Suprapubic skin (tissue), 4 donors: ENCODE measurements around the gene DDX27.

Experiments
- POLR2A ChIP-seq, 2 donors: fragments of 450-650 bp; IDR thresholded peaks; one replicate each; pipeline ENCODE4 v1.6.1; 2017; ENCODE audit warnings: antibody characterized with exemption in 2 of 2, mild to moderate bottlenecking in 2 of 2, moderate library complexity in 2 of 2
- POLR2AphosphoS5 ChIP-seq, 3 donors: sonication (generic); formaldehyde crosslinking; IDR thresholded peaks; one replicate each; pipeline ENCODE4 v1.6.1; 2017; ENCODE audit warnings: antibody characterized with exemption in 3 of 3
- TF ChIP-seq, protein P1 (sequence below), 2 donors: fragments of 200-600 bp in 1 of 2; fragments of 450-650 bp in 1 of 2; sonication (generic) in 1 of 2; IDR thresholded peaks; one replicate each; pipeline ENCODE4 v1.5.1; 2016 to 2019; ENCODE audit warnings: antibody characterized with exemption in 2 of 2, mild to moderate bottlenecking in 1 of 2, moderate library complexity in 1 of 2

DNA sequence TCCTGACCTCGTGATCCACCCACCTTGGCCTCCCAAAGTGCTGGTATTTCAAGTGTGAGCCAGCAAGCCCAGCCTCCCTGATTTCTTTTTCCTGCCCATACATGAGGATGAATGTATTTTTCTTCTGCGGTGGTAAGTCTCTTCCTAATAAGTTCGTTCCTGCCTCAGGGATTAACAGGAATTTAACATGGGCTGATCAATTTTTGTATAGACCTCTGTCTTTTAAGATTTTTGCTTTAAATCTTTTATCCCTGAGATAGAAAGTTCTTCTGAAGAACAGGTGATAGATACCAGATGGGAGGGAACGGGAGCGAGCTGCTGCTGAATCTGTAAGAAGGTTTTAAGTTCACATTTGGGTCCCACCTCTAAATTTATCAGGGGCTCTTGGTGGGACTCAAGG, 65.6 kb downstream of the DDX27 start:
- TF ChIP-seq POLR2A (IDR thresholded peaks at IDR 0.05): no peak
- TF ChIP-seq, protein P1, sequence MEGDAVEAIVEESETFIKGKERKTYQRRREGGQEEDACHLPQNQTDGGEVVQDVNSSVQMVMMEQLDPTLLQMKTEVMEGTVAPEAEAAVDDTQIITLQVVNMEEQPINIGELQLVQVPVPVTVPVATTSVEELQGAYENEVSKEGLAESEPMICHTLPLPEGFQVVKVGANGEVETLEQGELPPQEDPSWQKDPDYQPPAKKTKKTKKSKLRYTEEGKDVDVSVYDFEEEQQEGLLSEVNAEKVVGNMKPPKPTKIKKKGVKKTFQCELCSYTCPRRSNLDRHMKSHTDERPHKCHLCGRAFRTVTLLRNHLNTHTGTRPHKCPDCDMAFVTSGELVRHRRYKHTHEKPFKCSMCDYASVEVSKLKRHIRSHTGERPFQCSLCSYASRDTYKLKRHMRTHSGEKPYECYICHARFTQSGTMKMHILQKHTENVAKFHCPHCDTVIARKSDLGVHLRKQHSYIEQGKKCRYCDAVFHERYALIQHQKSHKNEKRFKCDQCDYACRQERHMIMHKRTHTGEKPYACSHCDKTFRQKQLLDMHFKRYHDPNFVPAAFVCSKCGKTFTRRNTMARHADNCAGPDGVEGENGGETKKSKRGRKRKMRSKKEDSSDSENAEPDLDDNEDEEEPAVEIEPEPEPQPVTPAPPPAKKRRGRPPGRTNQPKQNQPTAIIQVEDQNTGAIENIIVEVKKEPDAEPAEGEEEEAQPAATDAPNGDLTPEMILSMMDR (IDR thresholded peaks at IDR 0.05): no peak
- no peak for TF ChIP-seq POLR2AphosphoS5 (IDR thresholded peaks at IDR 0.05)
